Stimulated activated CD4-positive, alpha-beta T cell treated with anti-CD3 and anti-CD28 coated beads, Interleukin-1b, Interleukin-23, amount 100 ng/mL, for 48 hours (primary cell): Measurements from ENCODE around the gene ABCF2.

ENCODE experiments used
- DNase-seq: peaks from one replicate; pipeline ENCODE4 v3.0.0-alpha.2; 2020

Gene ABCF2

GRCh38 chr7:151251689-151252560, 24.9 kb upstream of the ABCF2 start:
- DNase-seq: no peak

GRCh38 chr7:151251328-151251688, 24.3 kb upstream of the ABCF2 start:
- DNase-seq: no peak

DNA sequence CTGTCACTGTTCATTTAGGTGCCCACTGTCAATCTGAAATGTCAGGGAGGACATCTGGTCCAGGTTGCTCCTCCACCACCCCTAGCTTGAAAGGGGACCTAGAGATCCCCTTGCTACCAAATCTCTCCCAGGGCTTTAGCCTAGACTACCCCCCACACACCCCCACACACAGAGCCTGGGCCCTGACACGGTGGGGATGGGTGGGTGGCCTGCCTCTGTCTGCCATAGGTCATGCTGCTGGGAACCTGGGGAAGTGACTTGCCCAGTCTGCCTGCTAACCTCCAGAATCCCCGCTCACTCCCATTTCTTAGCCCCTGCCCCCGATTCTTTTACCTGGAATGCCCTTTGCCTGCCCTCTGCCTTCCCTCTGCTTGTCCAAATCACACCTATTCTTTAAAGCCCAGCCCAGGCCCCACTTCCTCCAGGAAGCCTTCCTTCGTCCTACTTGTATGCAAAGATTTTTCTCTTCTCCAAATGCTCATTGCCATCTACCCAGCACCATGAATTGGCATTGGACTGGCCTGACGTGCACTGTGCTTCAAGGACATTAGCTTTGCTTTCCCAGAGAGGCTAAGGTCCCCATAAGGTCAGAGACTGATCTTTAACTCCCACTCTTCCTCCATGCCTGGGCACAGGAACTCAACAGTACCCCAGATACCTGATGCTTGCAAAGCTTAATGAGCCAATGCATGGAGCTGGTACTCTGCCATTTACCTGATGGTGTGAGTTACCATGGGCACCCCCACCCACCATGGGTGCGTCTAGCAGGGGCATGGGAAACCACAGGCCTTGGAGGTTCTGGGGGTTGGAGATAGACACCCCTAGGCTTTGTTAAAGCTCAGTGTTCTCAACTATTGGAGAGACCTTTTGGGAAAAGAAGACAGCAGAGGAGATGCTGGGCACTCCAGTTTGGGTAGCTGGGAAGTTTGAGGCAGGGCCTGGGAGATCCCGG, 23.5 kb upstream of the ABCF2 start:
- DNase-seq: no peak

- DNase-seq: no peak
Observed at GRCh38 chr7:151249732-151250072, 22.7 kb upstream of the ABCF2 start.

- no peak for DNase-seq
Observed at GRCh38 chr7:151249034-151249731, 22.2 kb upstream of the ABCF2 start.

GRCh38 chr7:151248346-151249033, 21.5 kb upstream of the ABCF2 start, which contains the start of gene SMARCD3:
Gene SMARCD3 (minus strand): TSS chr7:151248694. CDS start chr7:151248562, 132 bp downstream.
- no peak for DNase-seq

- no peak for DNase-seq
Observed at GRCh38 chr7:151247611-151248345, 20.8 kb upstream of the ABCF2 start.

- no peak for DNase-seq
Observed at GRCh38 chr7:151246851-151247580, 20.0 kb upstream of the ABCF2 start.

DNA sequence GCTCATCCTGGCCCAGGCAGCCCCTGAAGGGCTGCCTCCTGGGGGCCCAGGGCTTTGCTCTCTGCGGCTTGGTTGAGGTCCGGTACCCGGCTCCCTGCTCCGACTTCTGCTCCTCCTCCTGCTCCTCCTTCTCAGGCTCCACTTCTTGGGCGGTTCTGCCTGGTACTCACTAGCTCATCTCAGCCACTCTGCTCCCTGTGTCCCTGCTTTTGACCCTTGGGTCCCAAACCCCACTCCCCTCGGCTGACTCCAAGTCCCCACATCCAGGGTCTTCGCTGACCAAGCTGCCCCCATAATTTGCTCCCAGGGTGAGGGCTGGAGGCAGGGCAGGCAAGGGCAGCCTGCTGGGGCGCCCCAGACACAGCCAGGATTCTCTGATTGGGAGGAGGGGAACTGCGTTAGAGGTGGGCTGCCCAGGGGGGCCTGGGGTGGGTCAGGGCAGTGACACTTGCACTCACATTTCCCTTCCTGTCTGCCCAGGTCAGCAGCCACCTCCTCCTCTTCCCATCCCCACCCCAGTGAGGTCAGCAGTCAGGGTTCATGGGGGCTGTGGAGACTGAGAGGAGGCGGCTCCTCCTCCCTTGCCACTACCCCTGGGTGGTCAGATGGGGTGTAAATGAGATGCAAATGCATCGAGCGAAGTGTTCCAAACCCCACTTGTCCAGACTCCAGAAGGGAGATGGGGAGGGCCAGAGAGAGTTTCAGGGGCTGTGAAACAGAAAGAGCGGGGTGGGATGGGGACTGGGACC, 19.3 kb upstream of the ABCF2 start:
- DNase-seq: no peak

GRCh38 chr7:151245360-151246101, 18.5 kb upstream of the ABCF2 start:
- peak; percentile 52 for DNase-seq

DNA sequence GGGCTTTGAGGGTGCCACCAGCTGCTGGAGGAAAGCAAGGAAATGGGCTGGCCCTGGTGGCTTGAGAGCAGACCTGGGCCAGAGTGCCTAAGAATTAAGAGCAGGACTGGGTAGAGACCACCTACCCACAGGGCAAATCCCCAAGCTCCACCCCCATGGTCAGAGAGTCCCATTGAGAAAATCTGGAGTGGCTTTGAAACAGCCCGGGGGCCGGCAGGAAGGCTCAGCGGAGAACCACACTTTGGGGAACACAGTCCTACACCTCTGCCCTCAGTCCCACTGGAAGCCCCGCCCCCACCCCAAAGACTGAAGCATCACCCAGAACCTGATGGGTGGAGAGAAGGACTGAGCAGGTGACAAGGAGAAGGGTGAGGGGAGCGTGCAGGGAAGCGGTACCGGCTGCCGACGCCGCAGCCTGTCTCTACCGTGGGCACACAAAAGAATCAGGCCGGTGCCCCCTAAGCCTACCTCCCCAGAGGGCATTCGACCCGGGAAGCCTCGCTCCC, 17.9 kb upstream of the ABCF2 start:
- no peak for DNase-seq

GRCh38 chr7:151244196-151244840, 17.3 kb upstream of the ABCF2 start:
- peak; percentile 60 for DNase-seq

- DNase-seq: no peak
Observed at GRCh38 chr7:151243408-151244195, 16.6 kb upstream of the ABCF2 start.

DNA sequence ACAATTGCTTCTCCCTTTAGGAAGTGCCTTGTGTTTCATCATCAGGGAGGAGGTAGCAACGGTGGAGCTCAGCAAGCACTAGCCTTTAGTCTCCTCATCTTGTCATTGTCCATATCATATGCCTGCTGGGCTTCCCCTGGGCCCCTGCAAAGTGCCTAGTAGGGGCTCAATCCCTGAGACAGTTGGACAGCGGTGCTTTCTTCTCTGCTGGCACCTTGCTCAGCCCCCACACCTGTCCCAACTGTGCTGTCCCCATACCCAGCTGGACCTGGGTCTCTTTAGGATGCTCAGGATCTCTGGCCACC, 16.0 kb upstream of the ABCF2 start:
- DNase-seq: no peak

GRCh38 chr7:151242159-151243044, 15.4 kb upstream of the ABCF2 start:
- no peak for DNase-seq

DNA sequence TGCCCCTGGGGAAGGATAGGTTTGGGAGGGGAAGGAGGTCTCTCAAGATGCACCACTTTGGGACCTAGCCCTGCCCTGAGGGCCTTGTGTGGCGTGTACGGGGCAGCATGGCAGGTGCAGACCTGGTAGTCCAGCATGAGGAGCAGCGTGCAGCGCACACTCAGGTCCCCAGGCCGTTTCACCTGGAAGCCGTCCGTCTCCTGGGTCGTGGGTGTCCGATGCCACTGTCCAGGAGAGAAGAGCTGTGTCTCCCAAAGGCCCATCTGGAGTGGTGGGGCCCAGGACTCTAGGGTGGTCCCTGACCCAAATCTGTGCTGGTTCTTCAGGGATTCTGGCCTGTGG, 14.7 kb upstream of the ABCF2 start:
- no peak for DNase-seq
